Measurements from ENCODE around the gene BMPR1A.

Gene BMPR1A

DNA sequence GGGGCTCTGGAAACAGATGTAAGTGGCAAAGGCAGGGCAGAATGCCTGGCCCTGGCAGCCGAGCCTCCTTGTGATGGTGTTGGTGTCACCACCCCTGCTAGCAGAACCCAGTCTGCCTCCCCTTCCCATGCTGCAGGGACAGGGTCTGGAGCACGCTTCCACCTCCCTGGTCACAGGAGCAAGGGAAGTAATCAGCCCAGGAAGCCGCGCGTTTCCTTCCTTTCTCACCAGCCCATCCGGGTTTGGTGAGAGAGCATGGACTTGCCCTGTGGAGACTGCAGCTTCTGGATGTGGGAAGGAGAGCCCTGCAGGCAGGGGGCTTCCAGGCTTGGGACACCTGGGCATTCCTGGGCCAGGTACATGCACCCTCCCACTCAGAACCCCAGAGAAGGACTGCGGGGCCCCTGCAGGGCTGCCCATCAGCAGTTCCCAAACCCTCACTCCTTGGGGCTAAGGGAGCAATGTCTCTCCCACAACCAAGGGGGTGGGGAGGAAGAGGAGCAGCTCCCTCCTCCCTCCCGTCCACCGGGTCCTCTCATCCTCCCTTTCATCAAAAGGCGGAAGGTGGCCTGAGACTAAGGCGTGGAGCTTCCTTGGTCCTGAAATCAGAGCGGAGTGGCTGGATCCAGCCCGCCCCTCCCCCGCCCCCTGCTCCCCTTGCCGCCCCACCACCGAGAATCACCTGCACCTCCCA lies 199.2 kb downstream of the BMPR1A start:
- H3K4me3 Mint-ChIP-seq, result no peak overlapping the region
- no peaks in the 10 kb centered on the region for H3K27me3 Mint-ChIP-seq
- H3K36me3 Mint-ChIP-seq, result peaks cover 4% of the 10 kb centered on the region
- peaks cover 6% of the 10 kb centered on the region for H3K9me3 Mint-ChIP-seq (ENCODE audit: low read depth)
- no peak overlapping the region for H3K27ac Mint-ChIP-seq
- H3K4me1 Mint-ChIP-seq (ENCODE audit: low read depth), result peaks cover 10% of the 10 kb centered on the region

DNA sequence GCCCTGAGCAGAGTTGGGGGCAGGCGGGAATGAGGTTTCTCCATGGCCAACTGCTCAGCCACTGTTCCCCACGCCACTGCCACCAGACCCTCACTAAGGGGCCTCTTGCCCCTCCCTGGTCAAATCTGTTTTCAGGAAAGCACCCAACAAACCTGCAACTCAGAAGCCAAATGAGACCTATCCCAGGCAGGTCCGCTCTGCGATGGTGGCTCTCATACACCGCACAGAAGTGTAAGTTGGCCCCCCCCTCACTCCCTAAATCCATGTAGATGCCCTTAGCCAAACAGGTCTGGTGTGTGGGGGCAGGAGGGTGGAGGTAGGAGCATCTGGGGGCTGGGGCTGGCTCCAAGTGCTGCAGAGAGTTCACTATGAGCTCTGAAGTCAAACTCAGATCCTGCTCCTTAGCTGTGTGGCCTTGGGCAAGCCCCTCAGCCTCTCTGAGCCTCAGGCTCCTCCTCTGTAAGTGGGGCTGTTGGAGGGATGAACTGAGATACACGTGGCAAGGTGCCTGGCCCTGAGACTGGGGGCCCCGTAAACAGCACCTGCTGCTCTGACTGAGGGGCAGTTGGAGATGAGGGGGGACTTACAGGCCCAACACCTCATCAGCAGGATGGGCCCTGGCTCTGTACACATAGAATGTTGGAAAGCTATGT lies 199.9 kb downstream of the BMPR1A start:
- H3K4me1 Mint-ChIP-seq (ENCODE audit: low read depth), result peaks cover 4% of the 10 kb centered on the region
- no peak overlapping the region for H3K4me3 Mint-ChIP-seq
- no peak overlapping the region for H3K27ac Mint-ChIP-seq
- H3K36me3 Mint-ChIP-seq, result peaks cover 4% of the 10 kb centered on the region
- H3K9me3 Mint-ChIP-seq (ENCODE audit: low read depth), result peaks cover 6% of the 10 kb centered on the region
- no peaks in the 10 kb centered on the region for H3K27me3 Mint-ChIP-seq

DNA sequence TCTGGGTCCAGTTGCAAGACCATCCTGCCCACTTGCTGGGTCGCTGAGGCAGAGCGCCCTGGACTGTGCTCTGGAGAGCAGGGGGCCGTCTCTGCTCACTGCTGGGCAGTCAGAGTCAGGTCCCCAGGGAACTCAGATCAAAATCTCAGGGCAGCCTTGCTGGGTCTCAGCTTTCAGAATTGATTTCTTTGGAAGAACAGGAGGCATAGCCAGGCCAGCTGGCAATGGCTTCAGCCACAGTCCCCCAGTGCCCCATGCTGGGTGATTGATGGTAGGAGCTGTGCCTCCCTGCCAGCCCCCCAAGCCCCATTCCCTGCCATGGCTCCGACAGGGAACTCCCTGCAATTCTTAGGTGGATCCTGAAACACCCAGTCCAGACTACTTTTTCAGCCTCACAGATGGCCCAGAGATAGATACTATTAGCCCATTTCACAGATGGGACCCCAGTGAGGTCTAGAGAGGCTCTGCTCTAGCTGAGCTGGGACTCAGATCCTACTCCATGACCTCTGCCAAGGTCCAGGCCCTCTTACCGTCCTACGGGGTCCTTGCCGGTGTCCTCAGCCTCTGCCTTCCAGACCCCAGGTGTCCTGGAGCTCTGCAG lies 200.5 kb downstream of the BMPR1A start:
- H3K4me1 Mint-ChIP-seq (ENCODE audit: low read depth), result peaks cover 3% of the 10 kb centered on the region
- H3K27ac Mint-ChIP-seq, result no peak overlapping the region
- H3K9me3 Mint-ChIP-seq (ENCODE audit: low read depth), result peaks cover 2% of the 10 kb centered on the region
- peaks cover 3% of the 10 kb centered on the region for H3K36me3 Mint-ChIP-seq
- no peak overlapping the region for H3K4me3 Mint-ChIP-seq
- no peaks in the 10 kb centered on the region for H3K27me3 Mint-ChIP-seq

DNA sequence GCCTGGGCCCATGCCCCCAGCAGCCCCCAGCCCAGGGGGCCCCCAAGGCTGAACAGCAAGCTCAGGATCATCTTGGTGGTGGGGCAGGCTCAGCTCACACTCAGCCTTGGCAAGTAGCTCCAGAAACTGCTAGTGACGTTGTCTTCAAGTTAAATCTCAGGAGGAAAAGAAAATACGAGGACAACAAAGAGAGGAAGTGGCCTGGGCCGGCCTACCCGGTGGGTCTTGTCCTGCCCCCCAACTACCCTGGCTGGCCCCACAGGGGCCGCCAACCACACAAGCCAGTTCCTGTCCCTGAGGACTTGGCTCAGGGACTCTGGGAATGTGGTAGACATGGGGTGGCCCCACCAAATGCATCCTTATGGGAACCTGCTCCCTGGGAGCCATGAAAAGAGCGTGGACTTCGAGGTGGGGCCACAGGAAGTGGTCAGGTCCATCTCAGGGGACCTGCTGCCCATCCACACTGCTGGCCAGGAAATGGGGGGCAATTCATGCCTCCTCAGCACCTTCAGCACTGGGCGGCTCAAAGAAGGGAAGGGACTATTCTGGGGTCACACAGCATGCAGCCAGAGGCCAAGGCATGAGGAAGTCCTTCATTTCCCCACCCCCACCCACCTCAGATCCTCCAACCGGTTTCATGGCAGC lies 201.2 kb downstream of the BMPR1A start, which contains the start of gene MMRN2:
Gene MMRN2 (minus strand): TSS at position 145 of the 645 bp plus-strand sequence. CDS start 74 bp downstream, at position 71.
- Mint-ChIP-seq H3K27ac (no peak within 1 kb of the TSS), H3K27me3 (no peaks in the 10 kb centered on the region), H3K4me1 (ENCODE audit: low read depth) (peaks cover 3% of the 10 kb centered on the region), H3K36me3 (no peaks in the 10 kb centered on the region), H3K9me3 (ENCODE audit: low read depth) (no peaks in the 10 kb centered on the region), H3K4me3 (no peak within 1 kb of the TSS)

DNA sequence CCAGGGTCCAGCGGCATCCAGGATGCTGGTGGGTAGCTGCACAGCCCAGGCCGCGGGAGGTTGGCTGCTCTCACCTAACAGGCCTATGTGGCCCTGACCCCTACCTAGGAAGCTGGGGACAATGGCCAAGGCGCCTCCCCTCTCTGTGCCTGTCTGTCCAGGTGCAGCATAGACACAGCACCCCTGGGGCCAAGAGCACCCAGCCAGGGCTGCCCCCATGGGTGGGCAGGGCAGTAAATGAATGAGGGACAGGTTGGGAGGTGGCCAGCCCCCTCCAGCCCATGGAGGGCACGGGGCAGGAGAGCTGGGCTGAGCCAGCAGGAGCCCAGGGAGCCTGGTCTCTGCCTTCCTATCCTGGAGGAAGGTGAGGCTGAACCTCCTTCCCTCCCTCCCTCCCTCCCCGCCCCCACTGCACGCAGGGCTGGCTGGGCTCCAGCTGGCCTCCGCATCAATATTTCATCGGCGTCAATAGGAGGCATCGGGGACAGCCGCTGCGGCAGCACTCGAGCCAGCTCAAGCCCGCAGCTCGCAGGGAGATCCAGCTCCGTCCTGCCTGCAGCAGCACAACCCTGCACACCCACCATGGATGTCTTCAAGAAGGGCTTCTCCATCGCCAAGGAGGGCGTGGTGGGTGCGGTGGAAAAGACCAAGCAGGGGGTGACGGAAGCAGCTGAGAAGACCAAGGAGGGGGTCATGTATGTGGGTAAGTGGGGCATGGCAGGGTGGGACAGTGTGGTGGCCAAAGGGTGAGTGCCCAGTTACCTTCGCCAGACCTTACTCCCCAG lies 201.9 kb downstream of the BMPR1A start, which contains the start of gene SNCG:
Gene SNCG (plus strand): TSS at position 484 of the 785 bp plus-strand sequence. CDS start 99 bp downstream, at position 583.
- Mint-ChIP-seq H3K4me3 (no peak within 1 kb of the TSS), H3K4me1 (ENCODE audit: low read depth) (peaks cover 3% of the 10 kb centered on the region), H3K9me3 (ENCODE audit: low read depth) (no peaks in the 10 kb centered on the region)

DNA sequence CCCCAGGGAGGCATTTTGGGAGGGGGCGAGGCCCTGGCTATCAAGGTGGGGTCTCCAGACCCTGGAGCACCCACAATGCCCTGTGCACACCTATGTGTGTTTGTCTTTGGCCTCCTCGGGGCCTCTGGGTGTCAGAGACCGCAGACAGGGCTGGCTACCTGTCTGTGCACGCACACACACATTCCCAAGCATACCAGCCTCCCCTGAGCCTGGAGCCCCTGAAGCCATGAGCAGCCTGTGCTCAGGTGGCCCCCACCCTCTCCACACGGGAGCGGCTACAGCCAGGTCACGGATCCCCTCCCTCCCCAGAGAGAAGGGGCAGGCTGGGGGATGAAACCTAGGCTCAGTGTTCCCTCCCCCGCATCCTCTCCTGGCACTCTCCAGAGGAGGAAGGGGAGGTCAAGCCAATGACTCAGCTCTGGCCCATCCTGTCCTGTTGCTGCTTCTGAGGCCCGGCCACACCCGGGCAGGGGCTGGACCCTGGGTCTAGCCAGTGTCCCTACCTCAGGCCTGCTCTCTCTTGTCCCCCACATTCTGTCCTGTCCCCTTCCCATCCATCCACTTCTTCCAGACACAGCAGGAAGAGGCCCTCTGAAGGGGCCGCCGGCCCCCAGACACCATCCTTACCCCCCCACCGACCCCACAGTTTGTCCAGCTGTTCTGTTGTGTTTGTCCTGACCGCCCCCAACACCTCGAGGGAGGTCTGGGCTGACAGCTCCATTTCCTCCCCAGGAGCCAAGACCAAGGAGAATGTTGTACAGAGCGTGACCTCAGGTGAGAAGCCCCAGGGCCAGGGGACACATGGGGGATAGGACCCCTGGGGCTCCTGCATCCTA lies 202.7 kb downstream of the BMPR1A start:
- Mint-ChIP-seq H3K4me1 (ENCODE audit: low read depth) (peaks cover 3% of the 10 kb centered on the region), H3K9me3 (ENCODE audit: low read depth) (no peaks in the 10 kb centered on the region), H3K36me3 (no peaks in the 10 kb centered on the region), H3K4me3 (no peak overlapping the region), H3K27ac (no peak overlapping the region), H3K27me3 (no peaks in the 10 kb centered on the region)

More for the DNA sequence above, 201.9 kb downstream of the BMPR1A start, which contains the start of gene SNCG:
- no peaks in the 10 kb centered on the region for H3K36me3 Mint-ChIP-seq
- no peaks in the 10 kb centered on the region for H3K27me3 Mint-ChIP-seq
- no peak within 1 kb of the TSS for H3K27ac Mint-ChIP-seq

DNA sequence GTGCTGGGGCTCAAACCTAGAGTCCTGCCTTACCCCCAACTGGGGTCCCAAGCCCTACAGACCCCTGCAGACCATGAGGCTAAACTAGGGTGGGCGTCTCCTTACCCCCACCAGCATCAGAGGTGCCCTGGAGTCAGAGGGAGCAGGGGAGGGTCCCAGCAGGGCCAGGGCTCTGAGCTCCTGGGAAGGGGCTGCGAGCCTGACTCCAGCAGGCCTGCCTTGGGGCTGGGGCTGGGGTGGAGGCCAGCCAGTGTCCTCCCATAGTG lies 203.3 kb downstream of the BMPR1A start:
- Mint-ChIP-seq H3K4me3 (no peak overlapping the region), H3K36me3 (no peaks in the 10 kb centered on the region)

DNA sequence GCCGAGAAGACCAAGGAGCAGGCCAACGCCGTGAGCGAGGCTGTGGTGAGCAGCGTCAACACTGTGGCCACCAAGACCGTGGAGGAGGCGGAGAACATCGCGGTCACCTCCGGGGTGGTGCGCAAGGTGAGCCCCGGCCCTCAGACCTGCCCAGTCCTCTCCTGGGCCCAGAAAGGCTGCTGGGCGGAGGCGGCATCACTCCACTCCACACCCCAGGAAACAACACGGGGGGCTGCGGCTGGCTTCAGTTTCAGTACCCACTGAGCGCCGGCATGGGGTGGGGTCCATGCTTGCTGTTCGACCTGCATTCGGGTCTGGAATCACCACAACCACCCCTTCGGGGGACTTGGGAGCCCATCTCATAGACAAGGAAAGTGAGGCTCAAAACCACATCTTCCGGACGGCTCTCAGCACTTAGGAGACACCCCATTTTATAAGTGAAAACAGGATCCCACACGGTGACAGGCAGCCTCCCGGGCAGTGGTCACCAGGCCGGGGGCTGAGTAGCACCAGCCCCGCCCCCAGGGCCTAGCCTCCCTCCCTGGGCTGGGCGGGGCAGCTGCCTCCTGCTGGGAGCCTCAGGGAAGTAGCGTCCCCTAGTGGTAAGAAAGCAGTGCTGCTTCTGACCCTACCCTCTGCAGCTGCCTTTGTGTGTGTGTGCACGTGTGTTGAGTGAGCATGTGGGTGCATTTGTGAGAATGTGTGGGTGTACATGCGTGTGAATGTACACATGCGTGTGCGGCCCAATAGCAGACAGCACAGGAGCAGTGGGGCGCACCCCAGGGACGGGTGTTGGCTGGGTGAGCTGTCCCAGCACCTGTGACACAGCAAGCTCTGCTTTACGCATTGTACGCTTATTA lies 203.8 kb downstream of the BMPR1A start:
- Mint-ChIP-seq H3K9me3 (ENCODE audit: low read depth) (no peaks in the 10 kb centered on the region), H3K36me3 (no peaks in the 10 kb centered on the region), H3K27me3 (no peaks in the 10 kb centered on the region), H3K4me1 (ENCODE audit: low read depth) (peaks cover 5% of the 10 kb centered on the region), H3K27ac (no peak overlapping the region), H3K4me3 (no peak overlapping the region)

More for the DNA sequence above, 203.3 kb downstream of the BMPR1A start:
- Mint-ChIP-seq H3K27me3 (no peaks in the 10 kb centered on the region), H3K9me3 (ENCODE audit: low read depth) (no peaks in the 10 kb centered on the region), H3K27ac (no peak overlapping the region), H3K4me1 (ENCODE audit: low read depth) (peaks cover 3% of the 10 kb centered on the region)

DNA sequence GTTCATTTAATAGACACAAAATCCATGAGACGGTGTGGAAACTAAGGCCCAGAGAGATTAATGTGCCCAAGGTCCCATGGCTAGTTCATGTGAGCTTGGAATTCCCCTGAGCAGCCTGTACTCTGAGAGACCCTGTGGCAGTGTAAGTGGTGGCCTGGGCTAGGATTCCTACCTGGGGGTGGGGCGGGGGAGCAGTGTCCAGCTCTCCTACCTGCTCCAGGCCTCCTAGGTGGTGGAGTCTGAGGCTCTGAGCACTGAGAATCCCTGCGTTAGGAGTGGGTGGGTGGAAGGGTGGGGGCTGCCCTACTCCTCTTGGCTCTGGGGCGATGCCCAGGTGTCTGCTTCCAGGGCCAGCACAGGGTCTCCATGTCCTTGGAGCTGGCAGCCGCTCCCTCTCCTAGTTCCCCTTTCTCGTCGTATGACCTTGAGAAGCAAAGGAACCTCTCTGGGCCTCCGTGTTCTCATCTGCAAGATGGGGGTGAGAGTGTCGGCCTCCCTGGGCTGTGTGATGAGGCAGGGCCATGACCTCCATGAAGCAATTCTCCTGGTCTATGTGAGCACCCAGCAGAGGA lies 204.5 kb downstream of the BMPR1A start:
- Mint-ChIP-seq H3K4me3 (no peak overlapping the region), H3K27ac (no peak overlapping the region), H3K27me3 (no peaks in the 10 kb centered on the region), H3K4me1 (ENCODE audit: low read depth) (peaks cover 12% of the 10 kb centered on the region), H3K9me3 (ENCODE audit: low read depth) (no peaks in the 10 kb centered on the region), H3K36me3 (no peaks in the 10 kb centered on the region)

DNA sequence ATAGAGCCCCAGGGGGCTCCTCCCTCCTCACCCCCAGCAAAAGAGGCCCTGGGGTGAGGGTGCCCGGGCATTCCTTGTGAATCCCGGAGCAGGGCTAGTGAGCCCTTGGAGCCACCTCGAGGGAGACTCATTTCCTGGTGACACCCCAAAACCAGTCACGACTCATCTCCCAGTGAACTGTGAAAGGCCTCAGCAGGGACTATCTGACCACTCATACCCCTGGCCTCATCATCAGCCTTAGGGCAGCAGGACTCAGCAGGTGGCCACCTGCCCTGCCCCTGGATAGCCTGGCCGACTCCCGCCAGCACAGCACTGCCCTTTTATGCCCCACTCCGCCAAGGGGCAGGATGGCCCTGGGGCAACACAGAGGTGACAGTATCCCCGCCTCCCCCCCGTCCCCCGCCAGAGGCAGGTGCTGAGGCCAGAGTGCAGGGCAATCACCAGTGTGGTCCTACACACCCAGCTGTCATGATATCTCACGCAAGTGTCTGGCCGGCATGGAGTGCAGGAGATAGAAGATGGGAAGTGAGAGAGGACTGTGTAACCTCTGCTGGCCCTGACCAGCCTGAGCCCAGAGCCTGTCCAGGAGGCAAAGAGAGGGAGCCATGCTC lies 205.2 kb downstream of the BMPR1A start:
- Mint-ChIP-seq H3K36me3 (no peaks in the 10 kb centered on the region), H3K27me3 (no peaks in the 10 kb centered on the region), H3K4me1 (ENCODE audit: low read depth) (peaks cover 18% of the 10 kb centered on the region), H3K9me3 (ENCODE audit: low read depth) (no peaks in the 10 kb centered on the region), H3K27ac (no peak overlapping the region), H3K4me3 (no peak overlapping the region)

DNA sequence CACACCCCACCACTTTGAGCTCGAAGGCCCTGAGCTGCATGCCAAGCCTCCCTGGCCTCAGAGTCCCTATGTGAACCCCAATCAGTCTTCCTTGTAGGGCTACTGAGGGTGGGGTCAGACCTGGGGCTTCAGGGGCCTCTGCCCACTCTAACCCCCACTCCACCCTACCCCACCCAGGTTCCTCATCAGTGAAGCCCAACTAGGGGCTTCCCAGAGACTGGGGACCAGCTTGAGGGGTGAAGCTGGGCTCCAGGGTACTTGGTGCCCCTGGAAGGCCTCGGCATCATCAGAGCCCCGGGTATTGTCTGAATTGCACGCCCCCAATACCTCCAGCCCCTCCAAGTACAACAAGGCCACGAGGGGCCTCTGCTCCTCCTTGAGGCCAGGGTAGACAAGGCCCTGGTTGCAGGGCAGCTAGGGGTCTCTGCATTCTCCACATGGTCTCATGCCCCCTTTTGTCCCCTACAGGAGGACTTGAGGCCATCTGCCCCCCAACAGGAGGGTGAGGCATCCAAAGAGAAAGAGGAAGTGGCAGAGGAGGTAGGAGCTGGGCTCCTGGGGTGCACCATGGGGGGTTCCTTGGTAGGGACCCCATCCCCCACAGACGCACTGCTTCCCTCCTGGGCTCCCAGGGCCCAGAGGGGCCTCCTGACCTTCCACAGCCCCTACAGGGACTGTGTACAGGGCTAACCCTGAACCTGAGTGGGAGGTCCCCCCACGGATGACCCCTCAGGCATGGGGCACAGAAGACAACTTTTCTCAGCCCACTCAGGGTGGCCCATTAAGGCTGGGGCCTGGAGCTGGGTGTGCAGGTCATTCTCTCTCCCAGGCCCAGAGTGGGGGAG lies 205.9 kb downstream of the BMPR1A start:
- H3K27me3 Mint-ChIP-seq, result no peaks in the 10 kb centered on the region

DNA sequence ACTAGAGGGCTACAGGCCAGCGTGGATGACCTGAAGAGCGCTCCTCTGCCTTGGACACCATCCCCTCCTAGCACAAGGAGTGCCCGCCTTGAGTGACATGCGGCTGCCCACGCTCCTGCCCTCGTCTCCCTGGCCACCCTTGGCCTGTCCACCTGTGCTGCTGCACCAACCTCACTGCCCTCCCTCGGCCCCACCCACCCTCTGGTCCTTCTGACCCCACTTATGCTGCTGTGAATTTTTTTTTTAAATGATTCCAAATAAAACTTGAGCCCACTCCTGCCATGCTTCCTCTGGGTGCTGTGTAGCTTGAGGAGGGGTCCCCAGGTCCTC lies 206.5 kb downstream of the BMPR1A start:
- no peak overlapping the region for H3K27ac Mint-ChIP-seq
- H3K4me1 Mint-ChIP-seq (ENCODE audit: low read depth), result peaks cover 26% of the 10 kb centered on the region
- no peaks in the 10 kb centered on the region for H3K9me3 Mint-ChIP-seq (ENCODE audit: low read depth)
- H3K27me3 Mint-ChIP-seq, result no peaks in the 10 kb centered on the region
- H3K36me3 Mint-ChIP-seq, result no peaks in the 10 kb centered on the region
- H3K4me3 Mint-ChIP-seq, result no peak overlapping the region

More for the DNA sequence above, 205.9 kb downstream of the BMPR1A start:
- Mint-ChIP-seq H3K4me1 (ENCODE audit: low read depth) (peaks cover 20% of the 10 kb centered on the region), H3K4me3 (no peak overlapping the region), H3K9me3 (ENCODE audit: low read depth) (no peaks in the 10 kb centered on the region), H3K27ac (no peak overlapping the region), H3K36me3 (no peaks in the 10 kb centered on the region)
